GM12801 (cell line): ENCODE measurements around the gene DMBX1.

Source experiments
- CTCF ChIP-seq: IDR thresholded peaks from one replicate; pipeline ENCODE4 v1.5.1; 2011; ENCODE audit warnings: control low read depth; ENCODE audit not compliant: insufficient read length; ENCODE audit errors: extremely low read depth

The DMBX1 gene

GRCh38 chr1:46536527-46536926 lies 46.9 kb downstream of the DMBX1 start:
- no peak for TF ChIP-seq CTCF

- no peak for TF ChIP-seq CTCF
These were observed 48.0 kb downstream of the DMBX1 start for GRCh38 chr1:46537651-46538050.

GRCh38 chr1:46538147-46538546 lies 48.5 kb downstream of the DMBX1 start:
- TF ChIP-seq CTCF: no peak
